ENCODE results near the gene ITFG2.

- TF ChIP-seq CTCF (CRISPR knock-in tag; IDR thresholded peaks at IDR 0.05), result no peak
- TF ChIP-seq KLF9 (CRISPR knock-in tag; IDR thresholded peaks at IDR 0.05; ENCODE audit: low read depth), result no peak
- TF ChIP-seq CEBPB (IDR thresholded peaks at IDR 0.05; ENCODE audit: borderline replicate concordance, low read depth, low read length), result no peak
- no peak for TF ChIP-seq CHD4 (IDR thresholded peaks at IDR 0.05; ENCODE audit: borderline replicate concordance, low read length)
These were observed 7.3 kb downstream of the ITFG2 start for GRCh38 chr12:2819810-2820209.
